KMS-11 (cell line): ENCODE data around the gene COL19A1.

Experiments used
- H2AFZ ChIP-seq: fragments of 200-600 bp; sonication (generic); 2 replicates; pipeline ENCODE4 v1.6.1; 2016; ENCODE audit warnings: antibody characterized with exemption, mixed run types, low read depth
- H3K27ac ChIP-seq: fragments of 200-600 bp; sonication (generic); 2 replicates; pipeline ENCODE4 v1.6.1; 2016; ENCODE audit warnings: mild to moderate bottlenecking, mixed run types
- H3K27me3 ChIP-seq: fragments of 200-600 bp; sonication (generic); 2 replicates; pipeline ENCODE4 v1.6.1; 2017; ENCODE audit warnings: mild to moderate bottlenecking, low read depth, mixed run types, moderate library complexity; ENCODE audit not compliant: insufficient read depth
- H3K36me3 ChIP-seq: fragments of 200-600 bp; sonication (generic); 2 replicates; pipeline ENCODE4 v1.6.1; 2017; ENCODE audit warnings: mild to moderate bottlenecking, mixed run types; ENCODE audit not compliant: insufficient read depth
- H3K4me1 ChIP-seq: fragments of 200-600 bp; sonication (generic); 2 replicates; pipeline ENCODE4 v1.6.1; 2016; ENCODE audit warnings: mild to moderate bottlenecking, low read depth, mixed run types; ENCODE audit not compliant: poor library complexity, severe bottlenecking
- H3K4me2 ChIP-seq: fragments of 200-600 bp; sonication (generic); 2 replicates; pipeline ENCODE4 v1.7.0; 2016; ENCODE audit warnings: mild to moderate bottlenecking, mixed run types
- H3K4me3 ChIP-seq: fragments of 200-600 bp; sonication (generic); IDR thresholded peaks from 2 replicates; pipeline ENCODE4 v1.6.1; 2017; ENCODE audit warnings: low read depth, low read length, mixed read lengths; ENCODE audit not compliant: insufficient read depth
- H3K79me2 ChIP-seq: fragments of 200-600 bp; sonication (generic); 2 replicates; pipeline ENCODE4 v1.6.1; 2016; ENCODE audit warnings: low read depth, mixed run types; ENCODE audit not compliant: insufficient read depth
- H3K9ac ChIP-seq: fragments of 200-600 bp; sonication (generic); 2 replicates; pipeline ENCODE4 v1.6.1; 2016; ENCODE audit warnings: mild to moderate bottlenecking, mixed run types
- H4K20me1 ChIP-seq: fragments of 200-600 bp; sonication (generic); 2 replicates; pipeline ENCODE4 v1.6.1; 2016; ENCODE audit warnings: mild to moderate bottlenecking, mixed run types; ENCODE audit not compliant: insufficient read depth
- CTCF ChIP-seq: fragments of 200-600 bp; sonication (generic); conservative IDR thresholded peaks from 2 replicates; pipeline ENCODE4 v1.6.1; 2017; ENCODE audit warnings: low read depth, mild to moderate bottlenecking, antibody characterized with exemption, low read length, moderate library complexity, mixed read lengths

Gene COL19A1

DNA sequence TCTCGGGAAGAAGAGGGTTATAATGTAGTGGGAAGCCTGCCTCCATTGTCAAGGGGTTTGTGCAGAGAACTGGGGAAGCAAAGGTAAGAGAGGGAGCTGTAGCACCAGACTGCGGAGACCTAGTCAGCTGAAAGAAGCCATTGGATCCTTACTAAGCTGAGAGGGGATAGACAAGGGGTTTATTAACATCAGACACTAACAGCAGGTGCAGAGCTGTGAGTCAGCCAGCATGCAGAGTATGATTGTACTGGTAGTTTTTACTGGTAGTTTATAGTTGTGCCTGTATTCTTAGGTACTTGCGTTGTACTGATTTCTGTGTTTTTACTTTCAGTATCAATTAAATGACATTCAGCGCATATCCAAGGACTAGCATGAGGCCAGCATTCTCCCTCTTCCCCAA, 17.8 kb upstream of the COL19A1 start:
- no peaks in the 10 kb centered on the region for H4K20me1 ChIP-seq
- H3K4me2 ChIP-seq, result no peak overlapping the region
- no peak overlapping the region for H3K4me3 ChIP-seq
- H3K4me1 ChIP-seq, result no peaks in the 10 kb centered on the region
- no peak overlapping the region for H2AFZ ChIP-seq
- H3K79me2 ChIP-seq, result no peaks in the 10 kb centered on the region
- H3K9ac ChIP-seq, result no peak overlapping the region
- TF ChIP-seq CTCF, result no peak
- no peaks in the 10 kb centered on the region for H3K36me3 ChIP-seq
- no peaks in the 10 kb centered on the region for H3K27me3 ChIP-seq
- H3K27ac ChIP-seq, result no peak overlapping the region

GRCh38 chr6:69852706-69853105, 13.7 kb upstream of the COL19A1 start:
- no peak overlapping the region for H3K9ac ChIP-seq
- no peak overlapping the region for H2AFZ ChIP-seq
- no peaks in the 10 kb centered on the region for H3K4me1 ChIP-seq
- H3K4me2 ChIP-seq, result no peak overlapping the region
- no peaks in the 10 kb centered on the region for H3K79me2 ChIP-seq
- TF ChIP-seq CTCF, result no peak
- no peaks in the 10 kb centered on the region for H4K20me1 ChIP-seq
- H3K27ac ChIP-seq, result no peak overlapping the region
- no peaks in the 10 kb centered on the region for H3K27me3 ChIP-seq
- H3K36me3 ChIP-seq, result no peaks in the 10 kb centered on the region
- H3K4me3 ChIP-seq, result no peak overlapping the region

GRCh38 chr6:69861986-69862385, 4.4 kb upstream of the COL19A1 start:
- no peak for TF ChIP-seq CTCF
- no peak overlapping the region for H2AFZ ChIP-seq
- no peaks in the 10 kb centered on the region for H3K4me1 ChIP-seq
- H3K4me2 ChIP-seq, result no peak overlapping the region
- H3K36me3 ChIP-seq, result no peaks in the 10 kb centered on the region
- no peak overlapping the region for H3K4me3 ChIP-seq
- H3K79me2 ChIP-seq, result no peaks in the 10 kb centered on the region
- no peaks in the 10 kb centered on the region for H3K27me3 ChIP-seq
- no peak overlapping the region for H3K9ac ChIP-seq
- H3K27ac ChIP-seq, result no peak overlapping the region
- no peaks in the 10 kb centered on the region for H4K20me1 ChIP-seq

- no peaks in the 10 kb centered on the region for H4K20me1 ChIP-seq
- no peak for TF ChIP-seq CTCF
- H3K4me1 ChIP-seq, result peaks cover 3% of the 10 kb centered on the region
- no peak overlapping the region for H3K4me2 ChIP-seq
- no peaks in the 10 kb centered on the region for H3K36me3 ChIP-seq
- no peak overlapping the region for H2AFZ ChIP-seq
- no peak overlapping the region for H3K4me3 ChIP-seq
- H3K27ac ChIP-seq, result no peak overlapping the region
- no peaks in the 10 kb centered on the region for H3K79me2 ChIP-seq
- no peaks in the 10 kb centered on the region for H3K27me3 ChIP-seq
- no peak overlapping the region for H3K9ac ChIP-seq
These were observed 2.6 kb upstream of the COL19A1 start for GRCh38 chr6:69863766-69864165.

- Histone ChIP-seq H3K4me1 (peaks cover 3% of the 10 kb centered on the region), H3K36me3 (no peaks in the 10 kb centered on the region), H3K9ac (no peak overlapping the region), H2AFZ (no peak overlapping the region), H4K20me1 (no peaks in the 10 kb centered on the region), H3K4me2 (no peak overlapping the region), H3K4me3 (no peak overlapping the region), H3K79me2 (no peaks in the 10 kb centered on the region), H3K27me3 (no peaks in the 10 kb centered on the region), H3K27ac (no peak overlapping the region)
- no peak for TF ChIP-seq CTCF
These were observed 1.2 kb upstream of the COL19A1 start for GRCh38 chr6:69865126-69865525.
